WTC11 (cell line): ENCODE results near the gene SLC35F5. TPM values are rescaled to one million over a fixed set of nuclear protein-coding genes. Genes with fewer than 3 reads are reported as not detected.

Experiments used
- ATAC-seq: fragments of 200-7000 bp; cut with Tn5 transposase; 2 replicates; pipeline ENCODE4 v1.10.0; 2021; ENCODE audit warnings: mild to moderate bottlenecking, moderate library complexity
- CTCF ChIA-PET: fragments of 300-600 bp; sonication (Branson Sonifier 250); formaldehyde crosslinking; loops from one replicate; lab custom pipeline; 2021; ENCODE audit warnings: antibody characterized with exemption; lab: Charles Lee
- POLR2A ChIA-PET: fragments of 350-600 bp; sonication (Branson Sonifier 250); formaldehyde crosslinking; loops from one replicate; lab custom pipeline; 2021; ENCODE audit warnings: antibody characterized with exemption; lab: Charles Lee
- DNase-seq: peaks from one replicate; pipeline ENCODE4 v3.0.0; 2021; ENCODE audit warnings: low spot score
- H3K27ac Mint-ChIP-seq: 2 replicates; pipeline ENCODE4 v1.8.0; 2021; ENCODE audit warnings: mixed read lengths
- H3K27me3 Mint-ChIP-seq: 2 replicates; pipeline ENCODE4 v1.8.0; 2021; ENCODE audit warnings: low read depth, mild to moderate bottlenecking, moderate library complexity, mixed read lengths
- H3K36me3 Mint-ChIP-seq: 2 replicates; pipeline ENCODE4 v1.8.0; 2021; ENCODE audit warnings: mixed read lengths
- H3K4me1 Mint-ChIP-seq: 2 replicates; pipeline ENCODE4 v1.8.0; 2022; ENCODE audit warnings: mixed read lengths
- H3K4me3 Mint-ChIP-seq: 2 replicates; pipeline ENCODE4 v1.8.0; 2021; ENCODE audit warnings: mild to moderate bottlenecking, moderate library complexity, mixed read lengths
- H3K9me3 Mint-ChIP-seq: 2 replicates; pipeline ENCODE4 v1.8.0; 2021; ENCODE audit warnings: mixed read lengths
- ATF6 ChIP-seq: sonication (generic); formaldehyde crosslinking; IDR thresholded peaks from 2 replicates; pipeline ENCODE4 v1.8.1; 2023; ENCODE audit warnings: mild to moderate bottlenecking, missing genetic modification reagents
- E2F1 ChIP-seq: sonication (generic); formaldehyde crosslinking; IDR thresholded peaks from 2 replicates; pipeline ENCODE4 v1.8.0; 2022; ENCODE audit warnings: mild to moderate bottlenecking, missing genetic modification reagents
- ELF4 ChIP-seq: sonication (generic); formaldehyde crosslinking; IDR thresholded peaks from 2 replicates; pipeline ENCODE4 v1.8.1; 2022; ENCODE audit warnings: low read depth, mild to moderate bottlenecking, moderate library complexity, missing genetic modification reagents
- EMX1 ChIP-seq: fragments of 250-450 bp; sonication (Bioruptor Pico); IDR thresholded peaks from 2 replicates; pipeline ENCODE4 v1.8.0; 2021; ENCODE audit warnings: mild to moderate bottlenecking
- ESRRA ChIP-seq: sonication (generic); formaldehyde crosslinking; IDR thresholded peaks from 2 replicates; pipeline ENCODE4 v1.8.1; 2022; ENCODE audit warnings: mild to moderate bottlenecking, missing genetic modification reagents, borderline replicate concordance
- ETV6 ChIP-seq: sonication (generic); formaldehyde crosslinking; IDR thresholded peaks from 2 replicates; pipeline ENCODE4 v1.8.1; 2022; ENCODE audit warnings: mild to moderate bottlenecking, missing genetic modification reagents
- FOXP4 ChIP-seq: sonication (generic); formaldehyde crosslinking; IDR thresholded peaks from 2 replicates; pipeline ENCODE4 v1.8.0; 2022; ENCODE audit warnings: mild to moderate bottlenecking, missing genetic modification reagents
- MXD4 ChIP-seq: fragments of 250-450 bp; sonication (Bioruptor Pico); IDR thresholded peaks from 2 replicates; pipeline ENCODE4 v1.8.0; 2021; ENCODE audit warnings: mild to moderate bottlenecking, moderate library complexity, borderline replicate concordance
- MYBL2 ChIP-seq: sonication (generic); formaldehyde crosslinking; IDR thresholded peaks from 2 replicates; pipeline ENCODE4 v1.8.1; 2023; ENCODE audit warnings: mild to moderate bottlenecking, moderate library complexity, missing genetic modification reagents
- NFATC4 ChIP-seq: fragments of 250-450 bp; sonication (Bioruptor Pico); IDR thresholded peaks from 2 replicates; pipeline ENCODE4 v1.9.0; 2021; ENCODE audit warnings: mild to moderate bottlenecking
- NFE2L1 ChIP-seq: sonication (generic); formaldehyde crosslinking; IDR thresholded peaks from 2 replicates; pipeline ENCODE4 v1.8.1; 2023; ENCODE audit warnings: missing genetic modification reagents
- NR1H2 ChIP-seq: sonication (generic); formaldehyde crosslinking; IDR thresholded peaks from 2 replicates; pipeline ENCODE4 v1.9.0; 2021; ENCODE audit warnings: mild to moderate bottlenecking, moderate library complexity, missing genetic modification reagents
- NR3C1 ChIP-seq: sonication (generic); formaldehyde crosslinking; conservative IDR thresholded peaks from 2 replicates; pipeline ENCODE4 v1.8.1; 2023; ENCODE audit warnings: low read depth, mild to moderate bottlenecking, missing genetic modification reagents
- PRRX2 ChIP-seq: fragments of 250-450 bp; sonication (Bioruptor Pico); IDR thresholded peaks from 2 replicates; pipeline ENCODE4 v1.8.0; 2021; ENCODE audit warnings: mild to moderate bottlenecking
- SMAD3 ChIP-seq: sonication (generic); formaldehyde crosslinking; IDR thresholded peaks from 2 replicates; pipeline ENCODE4 v1.8.0; 2022; ENCODE audit warnings: missing genetic modification reagents, mild to moderate bottlenecking, borderline replicate concordance
- SMAD4 ChIP-seq: sonication (generic); formaldehyde crosslinking; IDR thresholded peaks from 2 replicates; pipeline ENCODE4 v1.8.0; 2022; ENCODE audit warnings: mild to moderate bottlenecking, missing genetic modification reagents
- TCF7 ChIP-seq: sonication (generic); formaldehyde crosslinking; IDR thresholded peaks from 2 replicates; pipeline ENCODE4 v1.8.0; 2022; ENCODE audit warnings: mild to moderate bottlenecking, low read depth, missing genetic modification reagents, moderate library complexity
- ZMAT4 ChIP-seq: fragments of 250-450 bp; sonication (Bioruptor Pico); IDR thresholded peaks from 2 replicates; pipeline ENCODE4 v1.9.0; 2021; ENCODE audit warnings: mild to moderate bottlenecking
- ZNF138 ChIP-seq: sonication (generic); formaldehyde crosslinking; conservative IDR thresholded peaks from 2 replicates; pipeline ENCODE4 v1.8.1; 2022; ENCODE audit warnings: mild to moderate bottlenecking, moderate library complexity, missing genetic modification reagents
- ZNF317 ChIP-seq: sonication (generic); formaldehyde crosslinking; IDR thresholded peaks from 2 replicates; pipeline ENCODE4 v1.8.1; 2023; ENCODE audit warnings: low read depth, mild to moderate bottlenecking, moderate library complexity, missing genetic modification reagents, borderline replicate concordance
- ZNF416 ChIP-seq: fragments of 250-450 bp; sonication (Bioruptor Pico); IDR thresholded peaks from 2 replicates; pipeline ENCODE4 v1.9.0; 2021; ENCODE audit warnings: mild to moderate bottlenecking, inconsistent platforms
- total RNA-seq: library from RNA; stranded (reverse); gene quantifications from 3 replicates; pipeline ENCODE4 v1.2.3, GENCODE V29; 2021
- TF ChIP-seq, protein P1 (sequence below): sonication (generic); formaldehyde crosslinking; IDR thresholded peaks from 2 replicates; pipeline ENCODE4 v1.8.1; 2022; ENCODE audit warnings: mild to moderate bottlenecking, moderate library complexity, missing genetic modification reagents
- TF ChIP-seq, protein P2 (sequence below): sonication (generic); formaldehyde crosslinking; IDR thresholded peaks from 2 replicates; pipeline ENCODE4 v1.8.1; 2022; ENCODE audit warnings: low read depth, mild to moderate bottlenecking, moderate library complexity, missing genetic modification reagents, borderline replicate concordance
- TF ChIP-seq, protein P3 (sequence below): sonication (generic); formaldehyde crosslinking; IDR thresholded peaks from 2 replicates; pipeline ENCODE4 v1.8.1; 2022; ENCODE audit warnings: mild to moderate bottlenecking, missing genetic modification reagents, moderate library complexity, borderline replicate concordance

SLC35F5 gene
- total RNA-seq, 1 experiment from 2014 or later: 20.3 TPM

- DNase-seq (no peak), ATAC-seq (no peak)
- H3K27ac Mint-ChIP-seq: no peak overlapping the region
- peaks cover 47% of the 10 kb centered on the region for H3K9me3 Mint-ChIP-seq
- H3K36me3 Mint-ChIP-seq: peaks cover 24% of the 10 kb centered on the region
- ChIA-PET POLR2A (no interaction called here), CTCF (no interaction called here)
- peaks cover 10% of the 10 kb centered on the region for H3K4me1 Mint-ChIP-seq
- H3K4me3 Mint-ChIP-seq: no peak overlapping the region
- TF ChIP-seq SMAD4 (no peak), ZMAT4 (CRISPR knock-in tag) (no peak), NR3C1 (CRISPR knock-in tag) (no peak), ZNF317 (CRISPR knock-in tag) (no peak), ELF4 (CRISPR knock-in tag) (no peak), ETV6 (no peak), NR1H2 (CRISPR knock-in tag) (no peak), FOXP4 (CRISPR knock-in tag) (no peak), SMAD3 (CRISPR knock-in tag) (no peak), NFE2L1 (CRISPR knock-in tag) (no peak), E2F1 (CRISPR knock-in tag) (no peak), NFATC4 (CRISPR knock-in tag) (no peak), ZNF416 (CRISPR knock-in tag) (no peak), TCF7 (no peak), ESRRA (no peak)
- TF ChIP-seq, protein P1, sequence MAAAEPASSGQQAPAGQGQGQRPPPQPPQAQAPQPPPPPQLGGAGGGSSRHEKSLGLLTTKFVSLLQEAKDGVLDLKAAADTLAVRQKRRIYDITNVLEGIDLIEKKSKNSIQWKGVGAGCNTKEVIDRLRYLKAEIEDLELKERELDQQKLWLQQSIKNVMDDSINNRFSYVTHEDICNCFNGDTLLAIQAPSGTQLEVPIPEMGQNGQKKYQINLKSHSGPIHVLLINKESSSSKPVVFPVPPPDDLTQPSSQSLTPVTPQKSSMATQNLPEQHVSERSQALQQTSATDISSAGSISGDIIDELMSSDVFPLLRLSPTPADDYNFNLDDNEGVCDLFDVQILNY (CRISPR knock-in tag): no peak
- TF ChIP-seq, protein P2, sequence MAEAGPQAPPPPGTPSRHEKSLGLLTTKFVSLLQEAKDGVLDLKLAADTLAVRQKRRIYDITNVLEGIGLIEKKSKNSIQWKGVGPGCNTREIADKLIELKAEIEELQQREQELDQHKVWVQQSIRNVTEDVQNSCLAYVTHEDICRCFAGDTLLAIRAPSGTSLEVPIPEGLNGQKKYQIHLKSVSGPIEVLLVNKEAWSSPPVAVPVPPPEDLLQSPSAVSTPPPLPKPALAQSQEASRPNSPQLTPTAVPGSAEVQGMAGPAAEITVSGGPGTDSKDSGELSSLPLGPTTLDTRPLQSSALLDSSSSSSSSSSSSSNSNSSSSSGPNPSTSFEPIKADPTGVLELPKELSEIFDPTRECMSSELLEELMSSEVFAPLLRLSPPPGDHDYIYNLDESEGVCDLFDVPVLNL (CRISPR knock-in tag): no peak
- H3K27me3 Mint-ChIP-seq: peaks cover 26% of the 10 kb centered on the region
These were observed 8.8 kb upstream of the SLC35F5 start for GRCh38 chr2:113765276-113765675.

DNA sequence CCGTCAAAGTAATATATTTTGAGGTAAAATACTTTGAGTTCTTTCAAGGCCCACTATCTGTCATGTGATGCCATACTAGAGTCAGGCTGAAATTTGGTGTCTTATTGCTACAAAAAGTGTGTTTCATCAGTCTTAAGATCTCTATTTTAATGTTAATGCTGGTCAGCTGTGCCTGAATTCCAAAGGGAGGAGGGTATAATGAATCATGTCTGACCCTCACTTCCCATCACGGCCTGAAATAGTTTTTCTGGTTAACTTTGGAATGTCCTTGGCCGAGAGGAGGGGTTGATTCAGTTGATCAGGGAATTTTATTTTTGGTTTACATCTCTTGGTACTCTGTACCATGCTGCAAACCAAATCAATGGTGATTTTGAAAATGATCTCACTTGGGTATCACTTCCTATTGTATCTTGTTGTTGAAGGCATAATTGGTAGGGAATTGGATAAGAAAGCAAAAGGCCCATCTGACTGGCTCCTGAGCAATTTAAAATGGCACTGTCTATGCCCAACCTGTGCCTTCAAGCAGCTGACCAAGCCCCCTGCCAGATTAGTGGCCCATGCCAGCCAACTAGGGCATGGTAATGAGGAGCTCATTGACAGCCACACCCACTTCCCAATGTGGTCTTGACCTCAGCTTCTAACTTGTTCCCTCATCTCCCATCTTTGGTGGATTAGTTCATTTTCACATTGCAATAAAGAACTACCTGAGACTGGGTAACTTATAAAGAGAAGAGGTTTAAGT is 6.1 kb upstream of the SLC35F5 start:
- peaks cover 46% of the 10 kb centered on the region for H3K9me3 Mint-ChIP-seq
- DNase-seq (no peak), ATAC-seq (no peak)
- H3K27ac Mint-ChIP-seq: no peak overlapping the region
- peaks cover 26% of the 10 kb centered on the region for H3K27me3 Mint-ChIP-seq
- CTCF ChIA-PET: no interaction called here
- POLR2A ChIA-PET: no interaction called here
- peaks cover 24% of the 10 kb centered on the region for H3K36me3 Mint-ChIP-seq
- no peak overlapping the region for H3K4me3 Mint-ChIP-seq
- H3K4me1 Mint-ChIP-seq: peaks cover 10% of the 10 kb centered on the region
- TF ChIP-seq NR3C1 (CRISPR knock-in tag) (no peak), MYBL2 (CRISPR knock-in tag) (no peak), ESRRA (no peak), MXD4 (CRISPR knock-in tag) (no peak), ZNF138 (CRISPR knock-in tag) (no peak), ATF6 (CRISPR knock-in tag) (no peak), ZMAT4 (CRISPR knock-in tag) (no peak), PRRX2 (CRISPR knock-in tag) (no peak), EMX1 (CRISPR knock-in tag) (no peak)
- TF ChIP-seq, protein P3, sequence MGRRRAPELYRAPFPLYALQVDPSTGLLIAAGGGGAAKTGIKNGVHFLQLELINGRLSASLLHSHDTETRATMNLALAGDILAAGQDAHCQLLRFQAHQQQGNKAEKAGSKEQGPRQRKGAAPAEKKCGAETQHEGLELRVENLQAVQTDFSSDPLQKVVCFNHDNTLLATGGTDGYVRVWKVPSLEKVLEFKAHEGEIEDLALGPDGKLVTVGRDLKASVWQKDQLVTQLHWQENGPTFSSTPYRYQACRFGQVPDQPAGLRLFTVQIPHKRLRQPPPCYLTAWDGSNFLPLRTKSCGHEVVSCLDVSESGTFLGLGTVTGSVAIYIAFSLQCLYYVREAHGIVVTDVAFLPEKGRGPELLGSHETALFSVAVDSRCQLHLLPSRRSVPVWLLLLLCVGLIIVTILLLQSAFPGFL (CRISPR knock-in tag): no peak
